Osteoblast (primary cell): Measurements from ENCODE around the gene ZNF865. TPM values are rescaled to one million over a fixed set of nuclear protein-coding genes. Genes with fewer than 3 reads are reported as not detected.
A peak's percentile ranks its signal among the peaks of the same experiment; 100 is the strongest.

Experiments
- DNase-seq: peaks from one replicate; pipeline ENCODE4 v3.0.0; 2011; ENCODE audit warnings: low spot score, mixed read lengths; ENCODE audit not compliant: insufficient read length; ENCODE audit errors: missing footprints
- H2AFZ ChIP-seq: 2 replicates; pipeline ENCODE4 v1.6.0; 2011; ENCODE audit warnings: mild to moderate bottlenecking, low read length
- H3K27ac ChIP-seq: 2 replicates; pipeline ENCODE4 v1.5.1; 2011; ENCODE audit warnings: mild to moderate bottlenecking, low read depth, low read length, moderate library complexity
- H3K27me3 ChIP-seq: 2 replicates; pipeline ENCODE4 v1.6.0; 2012; ENCODE audit warnings: mild to moderate bottlenecking, control low read depth, inconsistent platforms, low read length, moderate library complexity; ENCODE audit not compliant: insufficient read depth
- H3K36me3 ChIP-seq: 2 replicates; pipeline ENCODE4 v1.5.1; 2011; ENCODE audit warnings: mild to moderate bottlenecking, low read length, control low read depth, moderate library complexity; ENCODE audit not compliant: insufficient read depth
- H3K4me1 ChIP-seq: 2 replicates; pipeline ENCODE4 v1.5.1; 2011; ENCODE audit warnings: mild to moderate bottlenecking, low read length, control low read depth, moderate library complexity; ENCODE audit not compliant: insufficient read depth
- H3K4me2 ChIP-seq: 2 replicates; pipeline ENCODE4 v1.6.0; 2011; ENCODE audit warnings: mild to moderate bottlenecking, low read length; ENCODE audit not compliant: insufficient read depth
- H3K4me3 ChIP-seq: fragments of 200-600 bp; sonication (generic); 3 replicates; pipeline ENCODE4 v1.5.1; 2012; ENCODE audit warnings: mild to moderate bottlenecking, low read length, inconsistent platforms; ENCODE audit not compliant: insufficient read depth
- H3K79me2 ChIP-seq: 2 replicates; pipeline ENCODE4 v1.6.0; 2012; ENCODE audit warnings: mild to moderate bottlenecking, low read length, control low read depth, inconsistent platforms; ENCODE audit not compliant: insufficient read depth
- H3K9me3 ChIP-seq: 2 replicates; pipeline ENCODE4 v1.5.1; 2011; ENCODE audit warnings: low read depth, low read length, control low read depth
- H4K20me1 ChIP-seq: 2 replicates; pipeline ENCODE4 v1.6.0; 2012; ENCODE audit warnings: mild to moderate bottlenecking, low read length, control low read depth; ENCODE audit not compliant: insufficient read depth
- total RNA-seq: library from RNA; depleted of rRNA; stranded (reverse); fragments of >200 nt; gene quantifications from 2 replicates; pipeline ENCODE4 v1.2.3, GENCODE V29; 2012
- TF ChIP-seq, protein P1 (sequence below): IDR thresholded peaks from 2 replicates; pipeline ENCODE4 v1.5.1; 2011; ENCODE audit warnings: mild to moderate bottlenecking, low read depth, low read length, moderate library complexity; ENCODE audit errors: extremely low read depth

The ZNF865 gene
- total RNA-seq, 1 donor, result 1.4 TPM

GRCh38 chr19:55598719-55599467 is 6.6 kb upstream of the ZNF865 start:
- Histone ChIP-seq H3K4me3 (peak overlapping the region; percentile 87), H3K27me3 (no peaks in the 10 kb centered on the region), H3K36me3 (peaks cover 21% of the 10 kb centered on the region), H3K4me1 (peaks cover 7% of the 10 kb centered on the region), H3K27ac (peak overlapping the region; percentile 92), H3K79me2 (peaks cover 9% of the 10 kb centered on the region), H2AFZ (no peak overlapping the region), H3K9me3 (no peaks in the 10 kb centered on the region), H4K20me1 (peaks cover 4% of the 10 kb centered on the region), H3K4me2 (peak overlapping the region; percentile 87)
- TF ChIP-seq, protein P1, sequence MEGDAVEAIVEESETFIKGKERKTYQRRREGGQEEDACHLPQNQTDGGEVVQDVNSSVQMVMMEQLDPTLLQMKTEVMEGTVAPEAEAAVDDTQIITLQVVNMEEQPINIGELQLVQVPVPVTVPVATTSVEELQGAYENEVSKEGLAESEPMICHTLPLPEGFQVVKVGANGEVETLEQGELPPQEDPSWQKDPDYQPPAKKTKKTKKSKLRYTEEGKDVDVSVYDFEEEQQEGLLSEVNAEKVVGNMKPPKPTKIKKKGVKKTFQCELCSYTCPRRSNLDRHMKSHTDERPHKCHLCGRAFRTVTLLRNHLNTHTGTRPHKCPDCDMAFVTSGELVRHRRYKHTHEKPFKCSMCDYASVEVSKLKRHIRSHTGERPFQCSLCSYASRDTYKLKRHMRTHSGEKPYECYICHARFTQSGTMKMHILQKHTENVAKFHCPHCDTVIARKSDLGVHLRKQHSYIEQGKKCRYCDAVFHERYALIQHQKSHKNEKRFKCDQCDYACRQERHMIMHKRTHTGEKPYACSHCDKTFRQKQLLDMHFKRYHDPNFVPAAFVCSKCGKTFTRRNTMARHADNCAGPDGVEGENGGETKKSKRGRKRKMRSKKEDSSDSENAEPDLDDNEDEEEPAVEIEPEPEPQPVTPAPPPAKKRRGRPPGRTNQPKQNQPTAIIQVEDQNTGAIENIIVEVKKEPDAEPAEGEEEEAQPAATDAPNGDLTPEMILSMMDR, result no peak
- DNase-seq, result peak; percentile 99

DNA sequence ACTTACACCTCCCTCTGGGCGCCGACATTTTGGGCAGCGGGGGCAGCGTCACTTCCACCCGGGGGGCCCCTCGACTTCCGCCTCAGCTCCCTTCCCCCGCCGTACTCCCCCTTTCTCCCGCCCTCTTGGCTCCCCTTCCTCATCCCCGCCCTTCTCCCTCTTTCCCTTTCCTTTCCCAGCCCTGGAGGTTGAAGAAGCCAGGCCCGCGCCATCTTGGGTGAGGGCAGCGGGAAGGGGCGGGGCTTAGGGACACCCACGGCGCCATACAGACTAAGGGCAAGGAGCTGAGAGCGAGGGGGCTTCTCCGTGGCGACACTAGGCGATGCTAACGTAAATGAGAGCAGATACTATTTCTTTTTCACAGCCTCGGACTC is 6.0 kb upstream of the ZNF865 start, which contains the start of gene FIZ1:
FIZ1 (minus strand) TSS at position 50 of the 374 bp plus-strand sequence. CDS start 1,652 bp downstream, outside the sequence.
- H3K4me2 ChIP-seq, result peak within 1 kb of the TSS; percentile 87
- H3K4me1 ChIP-seq, result peaks cover 7% of the 10 kb centered on the region
- peak within 1 kb of the TSS; percentile 90 for H2AFZ ChIP-seq
- H3K27me3 ChIP-seq, result no peaks in the 10 kb centered on the region
- peaks cover 4% of the 10 kb centered on the region for H4K20me1 ChIP-seq
- peaks cover 21% of the 10 kb centered on the region for H3K36me3 ChIP-seq
- H3K9me3 ChIP-seq, result no peaks in the 10 kb centered on the region
- peak within 1 kb of the TSS; percentile 87 for H3K4me3 ChIP-seq
- H3K27ac ChIP-seq, result peak within 1 kb of the TSS; percentile 92
- TF ChIP-seq, protein P1, result no peak
- H3K79me2 ChIP-seq, result peaks cover 9% of the 10 kb centered on the region
- peak; percentile 100 for DNase-seq

DNA sequence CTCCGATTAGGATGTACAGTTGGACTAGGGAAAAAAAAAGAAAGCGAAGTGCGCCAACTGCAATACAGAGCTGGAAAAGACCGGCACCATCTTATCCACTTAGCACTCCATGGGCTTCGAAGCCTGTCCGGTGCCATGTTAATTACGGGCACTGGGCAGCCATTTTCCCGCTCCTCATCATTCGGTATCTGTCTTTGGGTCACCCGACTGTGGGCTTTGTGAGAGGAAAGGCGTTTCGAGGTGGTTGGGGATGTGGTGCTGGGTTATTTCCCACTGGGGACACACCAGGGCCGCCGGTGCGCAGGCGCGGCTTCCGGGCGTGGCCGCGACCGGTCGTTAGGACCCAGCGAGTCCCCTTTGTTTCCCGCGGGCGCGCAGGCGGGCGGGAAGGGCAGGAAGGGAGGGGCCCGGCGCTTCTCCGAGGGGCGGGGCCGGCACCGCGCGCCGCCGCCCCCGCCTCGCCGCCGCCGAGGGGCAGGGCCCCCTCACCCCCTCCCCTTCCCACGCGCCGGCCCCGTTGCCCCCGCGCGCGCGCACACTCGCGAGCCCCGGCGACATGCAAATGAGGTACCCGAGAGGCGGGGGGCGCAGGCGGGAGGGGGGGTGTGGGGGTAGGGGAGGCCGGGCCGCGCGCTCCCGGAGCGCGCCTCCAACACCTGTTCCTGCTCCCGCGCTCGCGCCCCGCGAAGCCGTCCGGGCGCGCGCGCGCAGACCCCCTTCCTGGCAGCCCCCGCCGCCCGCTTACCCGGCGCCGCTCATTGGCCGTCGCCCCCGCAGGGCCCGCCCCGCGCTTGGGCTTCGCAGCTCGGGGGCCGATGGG is 5.4 kb upstream of the ZNF865 start, which contains the start of gene ZNF524:
ZNF524 (plus strand) TSS at position 447 of the 820 bp plus-strand sequence. CDS start 1,825 bp downstream, outside the sequence.
- peaks cover 9% of the 10 kb centered on the region for H3K79me2 ChIP-seq
- DNase-seq, result peak; percentile 99
- TF ChIP-seq, protein P1, result no peak
- H3K4me1 ChIP-seq, result peaks cover 11% of the 10 kb centered on the region
- H4K20me1 ChIP-seq, result peaks cover 4% of the 10 kb centered on the region
- peaks cover 16% of the 10 kb centered on the region for H3K36me3 ChIP-seq
- peak within 1 kb of the TSS; percentile 87 for H3K4me3 ChIP-seq
- peak within 1 kb of the TSS; percentile 90 for H2AFZ ChIP-seq
- H3K27ac ChIP-seq, result peak within 1 kb of the TSS; percentile 92
- no peaks in the 10 kb centered on the region for H3K9me3 ChIP-seq
- no peaks in the 10 kb centered on the region for H3K27me3 ChIP-seq
- H3K4me2 ChIP-seq, result peak within 1 kb of the TSS; percentile 87

DNA sequence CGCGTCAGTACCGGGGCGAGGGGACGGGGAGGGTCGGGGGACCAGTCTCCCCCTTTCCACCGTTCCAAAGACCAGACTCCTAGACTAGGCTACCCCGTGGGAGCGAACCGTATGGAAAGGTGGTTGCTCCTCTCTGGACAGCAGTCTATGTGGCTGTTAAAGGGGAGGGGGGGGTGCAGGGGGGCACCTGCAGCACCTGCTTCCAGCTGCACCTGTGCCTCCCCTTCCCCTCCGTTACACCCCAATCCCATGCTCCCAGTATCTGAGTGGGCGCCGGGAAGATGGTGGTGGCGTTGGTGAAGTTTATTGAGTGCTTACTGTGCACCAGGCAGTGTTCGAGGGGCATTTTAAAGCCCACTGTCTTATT is 4.8 kb upstream of the ZNF865 start:
- no peaks in the 10 kb centered on the region for H3K9me3 ChIP-seq
- TF ChIP-seq, protein P1, result no peak
- H3K36me3 ChIP-seq, result peaks cover 10% of the 10 kb centered on the region
- peak overlapping the region; percentile 56 for H2AFZ ChIP-seq
- H3K79me2 ChIP-seq, result peaks cover 9% of the 10 kb centered on the region
- peaks cover 11% of the 10 kb centered on the region for H3K4me1 ChIP-seq
- peak overlapping the region; percentile 68 for H3K4me2 ChIP-seq
- H4K20me1 ChIP-seq, result peaks cover 4% of the 10 kb centered on the region
- no peaks in the 10 kb centered on the region for H3K27me3 ChIP-seq
- no peak for DNase-seq
- H3K4me3 ChIP-seq, result peak overlapping the region; percentile 87
- no peak overlapping the region for H3K27ac ChIP-seq
